ENCODE measurements around the gene MCM8. TPM values are rescaled to one million over a fixed set of nuclear protein-coding genes. Genes with fewer than 3 reads are reported as not detected.

The MCM8 gene
- polyA plus RNA-seq, 1 donor (not counting 4 experiments of a cell fraction or from before 2014, with no cell fraction given): 7.0 TPM

DNA sequence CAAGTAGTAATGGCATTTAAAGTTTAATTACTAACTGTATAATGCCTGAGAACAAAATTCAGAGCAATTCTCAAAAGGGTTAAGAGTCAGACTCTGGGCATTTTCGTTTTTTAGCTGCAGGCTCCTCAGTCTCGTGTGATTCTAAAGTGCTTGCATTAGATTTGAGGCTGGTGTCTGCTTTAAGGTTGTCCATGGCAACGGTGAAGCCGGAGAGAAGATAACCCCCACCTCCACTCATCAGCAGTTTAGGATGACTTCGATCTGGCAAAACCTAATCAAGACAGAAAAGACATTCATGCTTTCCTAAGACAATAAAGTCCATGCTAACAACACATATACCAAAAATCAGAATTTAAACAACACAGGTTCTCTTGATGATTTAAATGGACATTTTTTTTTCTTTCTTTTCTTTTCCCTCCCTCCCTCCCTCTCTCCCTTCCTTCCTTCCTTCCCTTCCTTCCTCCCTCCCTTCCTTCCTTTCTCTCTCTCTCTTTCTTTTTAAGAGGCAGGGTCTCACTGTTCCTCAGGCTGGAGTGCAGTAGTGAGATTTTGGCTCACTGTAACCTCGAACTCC lies 11.9 kb upstream of the MCM8 start:
- Histone ChIP-seq H3K4me1 (ENCODE audit: control insufficient read depth, extremely low read depth, insufficient read depth, low read length) (no peaks in the 10 kb centered on the region), H3K27ac (ENCODE audit: control insufficient read depth, insufficient read depth, low read length) (no peak overlapping the region), H3K36me3 (ENCODE audit: control insufficient read depth in 2 of 2, extremely low read depth in 1 of 2, insufficient read depth in 2 of 2, low read length in 2 of 2) (peaks cover 15 to 29% of the 10 kb centered on the region in 2 experiments), H4K20me1 (ENCODE audit: control insufficient read depth, extremely low read depth, insufficient read depth, low read length) (no peaks in the 10 kb centered on the region), H2AFZ (ENCODE audit: control insufficient read depth, low read length) (no peak overlapping the region), H3K9ac (ENCODE audit: control insufficient read depth, extremely low read depth, insufficient read depth, low read length) (no peak overlapping the region), H3K79me2 (ENCODE audit: control insufficient read depth, insufficient read depth, low read length) (no peaks in the 10 kb centered on the region), H3K4me3 (ENCODE audit: control insufficient read depth in 2 of 3, extremely low read depth in 1 of 3, insufficient read depth in 2 of 3, low read depth in 1 of 3, low read length in 3 of 3) (no peak overlapping the region), H3K9me3 (ENCODE audit: control insufficient read depth, low read depth, low read length) (no peaks in the 10 kb centered on the region), H3K27me3 (ENCODE audit: control insufficient read depth, extremely low read depth, insufficient read depth, low read length) (no peaks in the 10 kb centered on the region), H3K4me2 (ENCODE audit: control insufficient read depth, extremely low read depth, insufficient read depth, low read depth, low read length) (no peak overlapping the region), H3K9me1 (ENCODE audit: control insufficient read depth, extremely low read depth, insufficient read depth, low read length) (no peaks in the 10 kb centered on the region)
- DNase-seq (ENCODE audit: low read depth, low spot score) (no peak), FAIRE-seq (no peak)
- no peak for TF ChIP-seq EZH2 (IDR thresholded peaks at IDR 0.05; ENCODE audit: low read length)
- TF ChIP-seq, protein P1, sequence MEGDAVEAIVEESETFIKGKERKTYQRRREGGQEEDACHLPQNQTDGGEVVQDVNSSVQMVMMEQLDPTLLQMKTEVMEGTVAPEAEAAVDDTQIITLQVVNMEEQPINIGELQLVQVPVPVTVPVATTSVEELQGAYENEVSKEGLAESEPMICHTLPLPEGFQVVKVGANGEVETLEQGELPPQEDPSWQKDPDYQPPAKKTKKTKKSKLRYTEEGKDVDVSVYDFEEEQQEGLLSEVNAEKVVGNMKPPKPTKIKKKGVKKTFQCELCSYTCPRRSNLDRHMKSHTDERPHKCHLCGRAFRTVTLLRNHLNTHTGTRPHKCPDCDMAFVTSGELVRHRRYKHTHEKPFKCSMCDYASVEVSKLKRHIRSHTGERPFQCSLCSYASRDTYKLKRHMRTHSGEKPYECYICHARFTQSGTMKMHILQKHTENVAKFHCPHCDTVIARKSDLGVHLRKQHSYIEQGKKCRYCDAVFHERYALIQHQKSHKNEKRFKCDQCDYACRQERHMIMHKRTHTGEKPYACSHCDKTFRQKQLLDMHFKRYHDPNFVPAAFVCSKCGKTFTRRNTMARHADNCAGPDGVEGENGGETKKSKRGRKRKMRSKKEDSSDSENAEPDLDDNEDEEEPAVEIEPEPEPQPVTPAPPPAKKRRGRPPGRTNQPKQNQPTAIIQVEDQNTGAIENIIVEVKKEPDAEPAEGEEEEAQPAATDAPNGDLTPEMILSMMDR (optimal IDR thresholded peaks at IDR 0.05 in 1 of 3, IDR thresholded peaks at IDR 0.05 in 1 of 3, conservative IDR thresholded peaks at IDR 0.05 in 1 of 3; ENCODE audit: extremely low read depth in 1 of 3, insufficient read depth in 2 of 3, low read length in 3 of 3): no peak
- dilution Hi-C loops (cut with MboI; ENCODE audit: extremely low pct_ligation_motif_present, low sequenced_read_pairs): no loop called here

DNA sequence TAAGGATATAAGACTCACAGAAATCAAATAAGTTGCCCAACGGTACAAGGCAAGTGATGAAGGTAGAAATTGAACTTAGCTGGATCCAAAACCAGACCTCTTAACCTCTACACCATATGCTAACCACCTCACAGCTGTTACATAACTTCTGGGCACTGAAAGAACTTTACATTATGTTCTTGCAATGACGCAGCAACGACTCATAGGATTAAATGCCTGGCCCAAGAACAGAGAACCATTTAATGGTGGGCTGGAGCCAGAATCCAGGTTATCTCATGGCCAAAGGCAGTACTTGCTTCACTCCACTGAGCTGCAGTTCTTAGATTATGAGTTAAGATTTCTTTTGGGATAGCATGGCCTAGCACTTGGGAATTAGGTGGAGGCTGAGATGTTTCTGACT lies 4.5 kb upstream of the MCM8 start:
- Histone ChIP-seq H3K36me3 (ENCODE audit: control insufficient read depth in 2 of 2, extremely low read depth in 1 of 2, insufficient read depth in 2 of 2, low read length in 2 of 2) (peaks cover 26 to 45% of the 10 kb centered on the region in 2 experiments), H3K27me3 (ENCODE audit: control insufficient read depth, extremely low read depth, insufficient read depth, low read length) (no peaks in the 10 kb centered on the region), H3K79me2 (ENCODE audit: control insufficient read depth, insufficient read depth, low read length) (peaks cover 34% of the 10 kb centered on the region), H4K20me1 (ENCODE audit: control insufficient read depth, extremely low read depth, insufficient read depth, low read length) (no peaks in the 10 kb centered on the region), H3K9me1 (ENCODE audit: control insufficient read depth, extremely low read depth, insufficient read depth, low read length) (no peaks in the 10 kb centered on the region), H3K9ac (ENCODE audit: control insufficient read depth, extremely low read depth, insufficient read depth, low read length) (no peak overlapping the region), H3K4me3 (ENCODE audit: control insufficient read depth in 2 of 3, extremely low read depth in 1 of 3, insufficient read depth in 2 of 3, low read depth in 1 of 3, low read length in 3 of 3) (no peak overlapping the region), H2AFZ (ENCODE audit: control insufficient read depth, low read length) (no peak overlapping the region), H3K4me1 (ENCODE audit: control insufficient read depth, extremely low read depth, insufficient read depth, low read length) (peaks cover 27% of the 10 kb centered on the region), H3K27ac (ENCODE audit: control insufficient read depth, insufficient read depth, low read length) (no peak overlapping the region), H3K4me2 (ENCODE audit: control insufficient read depth, extremely low read depth, insufficient read depth, low read depth, low read length) (peak overlapping the region; percentile 17), H3K9me3 (ENCODE audit: control insufficient read depth, low read depth, low read length) (no peaks in the 10 kb centered on the region)
- FAIRE-seq (peak; percentile 70), DNase-seq (ENCODE audit: low read depth, low spot score) (peak; percentile 54)
- no peak for TF ChIP-seq EZH2 (IDR thresholded peaks at IDR 0.05; ENCODE audit: low read length)
- TF ChIP-seq, protein P1 (optimal IDR thresholded peaks at IDR 0.05 in 1 of 3, IDR thresholded peaks at IDR 0.05 in 1 of 3, conservative IDR thresholded peaks at IDR 0.05 in 1 of 3; ENCODE audit: extremely low read depth in 1 of 3, insufficient read depth in 2 of 3, low read length in 3 of 3): no peak
- dilution Hi-C loops (cut with MboI; ENCODE audit: extremely low pct_ligation_motif_present, low sequenced_read_pairs): no loop called here
